Uterus (tissue), 4 donors: ENCODE measurements around the gene APOBEC3H. TPM values are rescaled to one million over a fixed set of nuclear protein-coding genes. Genes with fewer than 3 reads are reported as not detected.

Experiments
- DNase-seq, 2 donors: peaks; one replicate each; pipeline ENCODE4 v3.0.0-alpha.2; 2019 to 2020
- H3K27ac ChIP-seq, 2 donors: fragments of 200-600 bp; sonication (generic); 1 replicate in 1 of 2; 2 replicates in 1 of 2; pipeline ENCODE4 v1.5.1; 2016 to 2018
- H3K27me3 ChIP-seq, 2 donors: fragments of 200-600 bp; sonication (generic); one replicate each; pipeline ENCODE4 v1.5.1; 2018 to 2019; ENCODE audit warnings: control low read depth in 1 of 2
- H3K36me3 ChIP-seq, 2 donors: fragments of 200-600 bp; sonication (generic); one replicate each; pipeline ENCODE4 v1.5.1; 2019; ENCODE audit warnings: control low read depth in 1 of 2
- H3K4me1 ChIP-seq, 2 donors: fragments of 200-600 bp; sonication (generic); one replicate each; pipeline ENCODE4 v1.5.1; 2018 to 2019; ENCODE audit warnings: control low read depth in 1 of 2
- H3K4me3 ChIP-seq, 2 donors: fragments of 200-600 bp; sonication (generic); 1 replicate in 1 of 2; 2 replicates in 1 of 2; pipeline ENCODE4 v1.5.1; 2018 to 2019; ENCODE audit warnings: mild to moderate bottlenecking in 1 of 2
- H3K9me3 ChIP-seq, 2 donors: fragments of 200-600 bp; sonication (generic); one replicate each; pipeline ENCODE4 v1.5.1; 2019; ENCODE audit warnings: control low read depth in 1 of 2
- POLR2A ChIP-seq, 2 donors: fragments of 450-650 bp; IDR thresholded peaks; one replicate each; pipeline ENCODE4 v1.6.1; 2016; ENCODE audit warnings: antibody characterized with exemption in 2 of 2, mild to moderate bottlenecking in 1 of 2, moderate library complexity in 1 of 2
- intact Hi-C: fragments of 100-400 bp; cut with DNase I; formaldehyde crosslinking; loops from one replicate; pipeline ENCODE4 v1.15.1; 2023; ENCODE audit warnings: low total_unique reads
- total RNA-seq, 4 donors: library from RNA; depleted of rRNA in 3 of 4; stranded (reverse); fragments of >200 nt in 3 of 4; gene quantifications; one replicate each; pipeline versions ENCODE4 v1.1.0 to v1.2.4, GENCODE V29; 2014 to 2023
- TF ChIP-seq, protein P1 (sequence below), 4 experiments: fragments of 200-600 bp in 2 of 4; fragments of 450-650 bp in 2 of 4; sonication (generic) in 2 of 4; IDR thresholded peaks; one replicate each; pipeline ENCODE4 v1.5.1; 2016 to 2019; ENCODE audit warnings: antibody characterized with exemption in 4 of 4, mild to moderate bottlenecking in 2 of 4, moderate library complexity in 1 of 4
- donor health status: DM: yes; HTN: yes; CAD: no.

APOBEC3H gene
- total RNA-seq, 4 donors from 2014 or later: 0.69 TPM; not detected in 3

DNA sequence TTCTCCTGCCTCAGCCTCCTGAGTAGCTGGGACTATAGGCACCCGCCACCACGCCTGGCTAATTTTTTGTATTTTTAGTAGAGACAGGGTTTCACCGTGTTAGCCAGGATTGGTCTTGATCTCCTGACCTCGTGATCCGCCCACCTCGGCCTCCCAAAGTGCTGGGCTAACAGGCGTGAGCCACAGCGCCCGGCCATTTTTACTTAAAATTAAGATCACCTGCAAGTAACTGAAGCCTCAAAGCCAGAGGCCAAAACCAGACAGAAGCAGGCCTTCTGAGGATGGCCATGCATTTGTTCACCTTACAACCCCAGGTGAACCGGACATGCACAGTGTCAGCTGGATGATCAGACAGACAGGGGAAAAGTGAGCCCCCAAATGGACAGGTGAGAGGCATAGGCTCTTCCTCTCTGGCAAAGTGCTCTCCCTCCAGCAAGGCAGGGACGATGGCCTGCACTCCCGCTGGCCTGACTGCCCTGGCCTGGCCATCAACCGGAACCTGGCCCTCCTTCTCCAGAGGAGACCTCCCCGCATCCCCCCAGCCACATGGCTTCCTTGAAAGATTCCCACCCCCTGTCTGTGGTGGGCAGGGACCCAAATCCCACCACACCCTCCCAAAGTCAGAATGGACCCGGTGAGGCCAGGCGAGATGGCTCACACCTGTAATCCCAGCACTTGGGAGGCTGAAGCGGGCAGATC, 25.9 kb downstream of the APOBEC3H start:
- intact Hi-C loops: loop anchor here (10.0 kb wide), 1 partner anchor 258 kb away; no protein-coding TSS in a partner anchor
- H3K4me3 ChIP-seq: no peak overlapping the region
- no peaks in the 10 kb centered on the region for H3K4me1 ChIP-seq
- TF ChIP-seq POLR2A (IDR thresholded peaks at IDR 0.05): no peak
- TF ChIP-seq, protein P1, sequence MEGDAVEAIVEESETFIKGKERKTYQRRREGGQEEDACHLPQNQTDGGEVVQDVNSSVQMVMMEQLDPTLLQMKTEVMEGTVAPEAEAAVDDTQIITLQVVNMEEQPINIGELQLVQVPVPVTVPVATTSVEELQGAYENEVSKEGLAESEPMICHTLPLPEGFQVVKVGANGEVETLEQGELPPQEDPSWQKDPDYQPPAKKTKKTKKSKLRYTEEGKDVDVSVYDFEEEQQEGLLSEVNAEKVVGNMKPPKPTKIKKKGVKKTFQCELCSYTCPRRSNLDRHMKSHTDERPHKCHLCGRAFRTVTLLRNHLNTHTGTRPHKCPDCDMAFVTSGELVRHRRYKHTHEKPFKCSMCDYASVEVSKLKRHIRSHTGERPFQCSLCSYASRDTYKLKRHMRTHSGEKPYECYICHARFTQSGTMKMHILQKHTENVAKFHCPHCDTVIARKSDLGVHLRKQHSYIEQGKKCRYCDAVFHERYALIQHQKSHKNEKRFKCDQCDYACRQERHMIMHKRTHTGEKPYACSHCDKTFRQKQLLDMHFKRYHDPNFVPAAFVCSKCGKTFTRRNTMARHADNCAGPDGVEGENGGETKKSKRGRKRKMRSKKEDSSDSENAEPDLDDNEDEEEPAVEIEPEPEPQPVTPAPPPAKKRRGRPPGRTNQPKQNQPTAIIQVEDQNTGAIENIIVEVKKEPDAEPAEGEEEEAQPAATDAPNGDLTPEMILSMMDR (IDR thresholded peaks at IDR 0.05): no peak
- no peak for DNase-seq
- H3K27me3 ChIP-seq: no peaks in the 10 kb centered on the region
- H3K9me3 ChIP-seq: no peaks in the 10 kb centered on the region
- H3K27ac ChIP-seq: no peak overlapping the region
- no peaks in the 10 kb centered on the region for H3K36me3 ChIP-seq

DNA sequence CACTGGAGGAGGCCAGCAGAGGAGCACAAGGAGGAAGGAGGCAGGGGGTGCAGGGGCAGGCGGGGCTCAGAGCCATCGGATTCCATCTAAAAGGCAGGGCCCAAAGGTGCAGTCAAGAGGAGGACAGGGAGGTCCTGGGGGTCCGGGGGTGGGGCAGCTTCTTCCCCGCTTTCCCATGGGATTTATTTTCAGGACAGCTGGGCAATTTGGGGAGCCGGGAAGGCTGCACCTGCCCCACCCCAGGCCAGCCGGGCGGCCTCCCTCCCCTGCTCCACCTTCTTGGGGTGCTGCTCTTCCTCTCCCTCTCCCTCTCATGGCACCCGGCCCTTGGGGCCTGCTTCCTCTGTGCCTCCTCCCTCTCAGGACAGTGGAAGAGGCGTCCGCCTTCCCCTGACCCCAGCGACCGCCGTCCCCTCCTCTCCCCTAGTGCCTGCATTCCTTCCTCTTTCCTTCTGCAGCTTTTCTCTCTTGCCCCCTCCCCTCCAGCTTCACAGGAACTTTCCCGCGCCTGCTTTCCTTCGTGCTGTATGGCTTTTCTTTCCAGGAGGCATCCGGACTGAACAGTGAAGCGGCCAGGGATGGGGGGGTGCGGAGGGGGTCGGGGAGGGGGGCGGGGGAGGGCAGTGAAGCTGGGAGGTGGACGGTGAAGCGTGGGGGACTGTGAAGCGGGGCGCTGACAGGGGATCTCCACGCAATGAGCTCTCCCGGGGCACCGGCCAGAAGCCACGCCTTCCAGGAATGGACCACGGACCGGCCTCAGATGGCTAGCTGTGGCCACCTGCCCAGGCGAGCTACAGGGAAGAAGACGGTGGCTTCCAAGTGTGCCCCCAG, 26.9 kb downstream of the APOBEC3H start:
- Histone ChIP-seq H3K36me3 (no peaks in the 10 kb centered on the region), H3K4me3 (no peak overlapping the region), H3K27ac (no peak overlapping the region), H3K27me3 (no peaks in the 10 kb centered on the region), H3K9me3 (no peaks in the 10 kb centered on the region), H3K4me1 (no peaks in the 10 kb centered on the region)
- no peak for DNase-seq
- intact Hi-C loops: loop anchor here (10.0 kb wide), 1 partner anchor 259 kb away; no protein-coding TSS in a partner anchor
- TF ChIP-seq, protein P1 (IDR thresholded peaks at IDR 0.05): no peak
- TF ChIP-seq POLR2A (IDR thresholded peaks at IDR 0.05): no peak

DNA sequence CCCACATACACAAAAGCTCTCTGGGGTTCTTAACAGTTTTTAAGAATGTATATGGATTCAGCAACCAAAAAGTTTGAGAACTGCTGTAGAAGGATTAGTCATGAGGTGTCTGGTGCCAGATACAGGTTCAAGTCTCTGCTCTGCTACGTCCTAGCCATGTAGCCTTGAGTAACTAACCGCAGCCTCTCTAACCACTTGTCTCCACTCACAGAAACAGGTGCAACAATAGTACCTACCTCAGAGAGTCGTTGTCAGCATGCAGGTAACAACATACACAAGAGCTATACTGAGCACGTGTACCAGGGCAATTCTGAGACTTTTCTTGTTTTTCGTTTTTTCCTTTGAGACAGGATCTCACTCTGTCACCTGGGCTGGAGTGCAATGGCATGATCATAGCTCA, 28.6 kb downstream of the APOBEC3H start:
- intact Hi-C loops: loop anchor here (10.0 kb wide), 1 partner anchor 261 kb away; no protein-coding TSS in a partner anchor
- TF ChIP-seq, protein P1 (IDR thresholded peaks at IDR 0.05): no peak
- TF ChIP-seq POLR2A (IDR thresholded peaks at IDR 0.05): no peak
- H3K27me3 ChIP-seq: no peaks in the 10 kb centered on the region
- no peaks in the 10 kb centered on the region for H3K36me3 ChIP-seq
- H3K27ac ChIP-seq: no peak overlapping the region
- no peaks in the 10 kb centered on the region for H3K4me1 ChIP-seq
- H3K4me3 ChIP-seq: no peak overlapping the region
- DNase-seq: no peak
- no peaks in the 10 kb centered on the region for H3K9me3 ChIP-seq

DNA sequence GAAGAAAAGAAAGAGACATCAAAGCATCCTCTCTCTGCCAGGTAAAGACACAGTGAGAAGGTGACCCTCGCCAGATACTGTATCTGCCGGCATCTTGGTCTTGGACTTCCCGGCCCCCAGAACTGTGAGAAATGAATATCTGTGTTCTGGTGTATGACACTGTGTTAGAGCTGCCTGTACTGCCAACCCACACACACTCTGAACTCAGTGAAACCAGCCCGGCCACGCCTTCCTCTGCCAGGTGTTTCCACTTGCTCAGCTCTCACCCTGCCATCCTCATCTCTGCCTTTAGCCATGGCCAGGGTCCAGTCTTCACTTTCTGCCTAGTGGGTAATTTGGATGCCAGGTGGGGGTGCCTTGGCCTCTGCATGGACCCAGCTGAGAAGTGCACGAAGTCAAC, 31.5 kb downstream of the APOBEC3H start:
- TF ChIP-seq POLR2A (IDR thresholded peaks at IDR 0.05): no peak
- TF ChIP-seq, protein P1 (IDR thresholded peaks at IDR 0.05): no peak
- intact Hi-C loops: loop anchor here (10.0 kb wide), 1 partner anchor 264 kb away; no protein-coding TSS in a partner anchor
- Histone ChIP-seq H3K36me3 (no peaks in the 10 kb centered on the region), H3K9me3 (no peaks in the 10 kb centered on the region), H3K27ac (no peak overlapping the region), H3K4me1 (no peaks in the 10 kb centered on the region), H3K27me3 (no peaks in the 10 kb centered on the region), H3K4me3 (no peak overlapping the region)
- no peak for DNase-seq

DNA sequence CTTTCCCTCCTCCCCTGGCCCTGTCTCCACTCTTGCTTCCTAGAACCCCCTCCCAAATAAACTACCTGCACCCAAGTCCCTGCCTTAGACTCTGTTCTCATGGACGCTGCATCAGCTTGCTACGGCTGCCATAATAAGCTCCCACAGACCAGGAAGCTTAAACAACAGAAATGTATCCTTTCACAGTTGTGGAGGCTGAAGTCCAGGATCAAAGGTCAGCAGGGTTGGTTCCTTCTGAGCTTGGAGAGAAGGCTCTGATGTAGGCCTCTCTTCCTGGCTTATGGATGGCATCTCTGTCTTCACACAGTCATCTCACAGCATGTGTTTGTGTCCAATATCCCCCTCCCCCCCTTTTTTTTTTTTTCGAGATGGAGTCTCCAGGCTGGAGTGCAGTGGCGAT, 32.0 kb downstream of the APOBEC3H start:
- Histone ChIP-seq H3K4me1 (no peaks in the 10 kb centered on the region), H3K27me3 (no peaks in the 10 kb centered on the region), H3K27ac (no peak overlapping the region), H3K9me3 (no peaks in the 10 kb centered on the region), H3K4me3 (no peak overlapping the region), H3K36me3 (no peaks in the 10 kb centered on the region)
- TF ChIP-seq, protein P1 (IDR thresholded peaks at IDR 0.05): no peak
- TF ChIP-seq POLR2A (IDR thresholded peaks at IDR 0.05): no peak
- DNase-seq: no peak
- intact Hi-C loops: loop anchor here (10.0 kb wide), 1 partner anchor 264 kb away; no protein-coding TSS in a partner anchor
